HG03064 (cell line): Measurements from ENCODE around the gene ASB13.
"Not testable (repeated sequence)": the region's sequence is repeated elsewhere in the genome, so short reads cannot be mapped to it uniquely, and the experiment has no call there.

ENCODE experiments used
- ATAC-seq: cut with Tn5 transposase; IDR thresholded peaks from one replicate; pipeline ENCODE4 v1.9.1; 2021; ENCODE audit warnings: low read depth; ENCODE audit not compliant: unreplicated experiment

The ASB13 gene

GRCh38 chr10:5627486-5628044 lies 38.8 kb downstream of the ASB13 start:
- ATAC-seq, result no peak

DNA sequence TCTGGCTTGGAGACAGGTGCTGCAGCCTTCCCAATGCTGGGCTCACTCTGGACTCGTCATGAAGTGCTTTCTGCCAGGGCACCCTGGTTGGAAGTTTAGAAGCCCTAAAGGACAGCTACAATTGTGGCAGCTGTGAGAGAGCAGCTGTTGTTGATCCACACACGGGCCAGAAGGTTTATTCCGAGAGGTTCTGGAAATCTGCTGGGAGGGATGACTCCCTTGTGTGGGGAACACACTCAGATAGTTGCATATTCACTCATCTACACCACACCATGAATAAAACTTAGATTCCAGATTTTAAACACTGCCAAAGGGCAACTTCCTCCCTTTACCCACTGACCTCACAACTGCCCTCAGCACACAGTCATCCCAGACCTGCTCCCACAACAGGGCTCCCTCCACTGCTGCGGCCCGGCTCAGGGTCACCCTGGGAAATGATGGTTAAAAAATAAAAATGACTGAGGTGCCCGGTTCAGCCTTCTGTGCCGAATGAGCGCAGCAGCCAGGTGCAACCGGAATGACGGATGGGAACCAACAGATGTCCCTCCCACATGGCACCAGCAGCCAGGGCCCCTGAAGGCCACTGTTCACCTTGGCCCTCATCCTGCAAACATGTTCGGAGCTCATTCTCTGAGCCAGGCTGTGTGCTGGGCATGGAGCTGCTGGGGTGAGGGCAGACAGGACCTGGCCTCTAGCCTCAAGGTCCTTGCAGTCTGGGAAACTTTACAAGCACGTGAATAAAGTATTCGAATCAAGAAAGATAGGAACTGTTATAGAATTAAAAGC lies 40.2 kb downstream of the ASB13 start:
- ATAC-seq, result no peak

- no peak for ATAC-seq
These were observed 41.7 kb downstream of the ASB13 start for GRCh38 chr10:5624701-5625100.

GRCh38 chr10:5623081-5623748 lies 43.2 kb downstream of the ASB13 start:
- peak; percentile 90 for ATAC-seq

- no peak for ATAC-seq
These were observed 44.0 kb downstream of the ASB13 start for GRCh38 chr10:5622186-5622960.

DNA sequence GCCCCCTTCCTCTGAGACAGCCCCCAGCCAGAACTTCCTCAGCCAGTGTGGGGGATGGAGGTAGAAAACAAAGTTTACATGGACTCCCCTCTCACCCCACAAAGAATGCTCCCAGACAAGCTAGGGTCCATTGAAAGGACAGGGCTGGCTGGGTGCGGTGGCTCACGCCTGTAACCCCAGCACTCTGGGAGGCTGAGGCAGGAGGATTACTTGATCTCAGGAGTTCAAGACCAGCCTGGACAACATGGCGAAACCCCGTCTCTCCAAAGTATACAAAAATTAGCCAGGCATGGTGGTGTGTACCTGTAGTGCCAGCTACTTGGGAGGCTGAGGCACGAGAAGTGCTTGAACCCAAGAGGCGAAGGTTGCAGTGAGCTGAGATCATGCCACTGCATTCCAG lies 45.0 kb downstream of the ASB13 start:
- not testable (repeated sequence) for ATAC-seq

DNA sequence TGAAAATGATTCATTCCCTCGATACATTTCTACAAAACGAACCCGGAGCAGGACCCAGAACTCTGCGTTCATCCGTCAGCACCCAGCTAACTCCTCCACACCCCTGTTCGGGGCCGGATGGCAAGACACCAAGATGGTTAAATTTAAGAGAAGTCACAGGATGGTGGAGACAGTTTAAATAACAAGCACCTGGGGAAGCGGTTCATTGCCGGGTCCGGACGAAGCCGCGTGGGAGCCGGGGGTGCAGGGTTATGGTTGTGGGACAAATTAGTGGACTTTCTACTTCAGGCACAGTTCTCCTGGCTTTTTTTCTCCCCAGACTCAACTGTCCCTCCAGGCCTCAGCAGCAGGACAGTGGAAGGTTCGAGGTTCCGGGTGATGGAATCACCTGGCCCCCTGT lies 45.4 kb downstream of the ASB13 start:
- ATAC-seq, result no peak

DNA sequence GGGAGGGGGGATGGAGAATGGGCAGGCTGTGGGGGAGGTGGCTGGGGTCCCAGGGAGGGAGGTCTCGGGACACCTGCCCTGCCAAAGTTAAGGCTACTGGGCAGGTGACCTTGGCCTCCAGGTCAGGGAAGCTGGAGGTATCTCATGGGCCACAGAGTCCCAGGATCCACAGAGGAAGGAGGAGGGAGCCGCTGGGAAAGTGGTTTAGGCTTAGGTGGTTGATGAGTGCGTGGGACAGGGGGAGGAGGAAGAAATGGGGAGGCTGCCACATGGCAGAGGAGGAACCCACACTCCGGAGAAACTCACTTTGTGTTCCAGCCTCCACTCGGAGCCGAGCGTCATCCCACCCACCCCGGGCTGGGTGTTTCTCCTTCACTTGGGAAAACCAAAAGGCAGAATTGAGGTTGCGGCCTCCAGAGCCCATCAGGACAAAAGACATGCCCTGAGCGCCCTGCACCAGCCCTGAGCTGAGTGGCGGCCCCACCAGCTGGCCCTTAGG lies 46.1 kb downstream of the ASB13 start:
- ATAC-seq, result no peak

- no peak for ATAC-seq
These were observed 46.8 kb downstream of the ASB13 start for GRCh38 chr10:5619362-5620211.

DNA sequence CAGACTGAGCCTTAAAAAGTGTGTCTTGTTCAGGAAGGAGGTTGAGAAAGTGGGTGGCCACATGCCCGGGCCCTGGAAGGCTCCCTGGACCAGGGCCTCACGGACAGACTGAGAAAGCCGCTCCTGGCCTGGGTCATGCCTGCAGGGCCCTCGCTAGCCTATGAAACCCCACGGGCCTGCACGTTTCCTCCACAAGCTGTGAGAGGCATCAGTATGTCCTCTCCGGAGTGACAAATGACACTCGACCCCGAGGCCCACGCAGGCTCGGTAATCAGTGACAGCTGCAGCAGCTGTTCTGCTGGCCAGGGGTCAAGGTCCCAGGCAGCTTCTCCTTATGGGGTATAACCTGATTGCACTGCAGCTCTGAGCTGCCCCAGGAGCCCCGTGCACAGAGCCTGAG lies 47.6 kb downstream of the ASB13 start:
- ATAC-seq, result no peak

GRCh38 chr10:5618042-5618441 lies 48.4 kb downstream of the ASB13 start:
- no peak for ATAC-seq

DNA sequence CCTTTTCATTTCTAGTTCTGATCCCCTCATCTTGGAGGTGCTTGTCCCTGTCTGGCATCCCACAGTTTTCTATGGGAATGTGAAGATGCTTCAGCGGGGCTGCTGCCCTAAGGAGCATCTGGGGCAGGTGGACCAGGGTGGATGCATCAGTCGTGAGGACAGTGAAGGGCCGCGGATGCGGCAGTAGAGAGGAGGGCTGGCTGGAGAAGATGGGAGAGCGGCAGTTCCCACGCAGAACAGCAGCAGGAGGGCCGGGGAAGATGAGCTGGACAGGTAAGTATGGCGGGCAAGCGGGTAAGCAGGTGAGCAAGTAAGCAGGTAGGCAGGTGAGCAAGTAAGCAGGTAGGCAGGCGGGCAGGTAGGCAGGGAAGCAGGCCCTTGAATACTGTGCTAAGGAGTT lies 48.9 kb downstream of the ASB13 start:
- ATAC-seq, result no peak

DNA sequence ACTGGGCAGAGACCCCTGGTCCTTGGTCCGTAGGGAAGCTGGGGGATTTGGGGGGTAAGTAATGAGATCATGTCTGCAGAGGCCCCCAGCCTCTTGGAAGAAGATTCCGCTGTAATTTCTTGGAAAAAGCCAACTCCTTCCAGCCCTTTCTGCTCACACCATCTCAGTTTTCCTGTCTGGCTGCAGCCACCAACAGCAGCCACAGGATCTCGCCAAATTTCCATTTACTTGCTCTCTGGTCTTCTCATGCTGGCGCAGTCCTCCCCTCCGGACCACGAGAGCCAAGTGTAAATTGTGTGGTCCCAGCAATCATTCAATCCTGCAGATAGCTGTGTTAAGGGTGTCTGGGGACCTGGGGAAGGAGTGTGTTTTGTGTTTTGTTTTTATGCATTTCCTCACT lies 49.6 kb downstream of the ASB13 start:
- ATAC-seq, result no peak

GRCh38 chr10:5616046-5616445 lies 50.3 kb downstream of the ASB13 start:
- no peak for ATAC-seq

DNA sequence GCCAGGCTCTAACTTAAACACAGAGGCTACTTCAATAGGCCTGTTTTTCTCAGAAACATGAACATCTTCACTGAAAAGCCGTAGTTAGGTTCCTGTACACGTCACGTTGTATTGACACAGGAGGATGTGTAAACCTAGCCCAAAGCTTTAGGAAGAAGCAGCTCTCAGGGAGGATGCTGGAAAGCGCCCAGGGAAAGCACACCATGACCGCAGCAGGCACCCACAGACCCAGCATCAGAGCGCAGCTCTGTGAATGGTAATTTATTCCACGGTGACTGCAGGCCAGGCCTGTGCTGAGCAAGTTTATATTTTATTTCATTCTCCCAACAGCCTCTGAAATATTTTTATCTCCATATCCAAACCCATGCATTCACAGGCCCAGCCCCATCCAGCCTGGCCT lies 51.1 kb downstream of the ASB13 start:
- ATAC-seq, result no peak

GRCh38 chr10:5614155-5614721 lies 52.2 kb downstream of the ASB13 start:
- no peak for ATAC-seq

DNA sequence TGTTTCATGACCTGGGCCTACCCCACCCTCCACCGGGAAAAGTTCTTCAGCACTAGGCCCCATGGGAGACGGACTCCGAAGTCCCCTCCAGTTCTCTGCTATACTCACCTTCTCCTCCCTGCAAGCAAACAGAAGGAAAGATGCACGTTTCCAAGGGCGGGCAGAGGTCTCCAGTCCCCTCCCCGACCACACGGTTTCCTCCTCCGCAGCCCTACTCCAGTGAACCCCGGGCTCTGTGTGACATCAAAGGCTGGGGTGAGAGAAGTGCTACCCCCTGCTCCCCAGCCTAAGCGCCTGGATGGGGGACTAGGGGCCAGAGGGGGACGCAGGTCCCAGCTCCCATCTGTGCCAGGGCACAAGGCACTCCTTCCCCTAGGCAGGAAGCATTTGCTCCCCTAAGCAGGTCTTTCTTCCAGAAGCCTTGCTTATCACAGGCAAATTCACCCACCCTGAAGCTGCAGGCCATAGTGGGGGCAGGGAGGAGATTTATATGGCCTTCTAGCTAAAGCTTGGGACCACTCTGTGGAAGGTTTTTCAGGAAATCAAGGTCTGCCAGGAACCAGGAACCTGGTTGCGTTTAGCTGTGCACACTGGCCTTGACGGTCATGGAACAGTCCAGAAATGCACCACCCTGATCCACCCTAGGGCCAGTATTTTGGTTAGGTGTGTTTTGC lies 52.8 kb downstream of the ASB13 start:
- no peak for ATAC-seq

GRCh38 chr10:5611899-5612680 lies 54.3 kb downstream of the ASB13 start:
- ATAC-seq, result no peak
